Astrocyte of the cerebellum (primary cell): ENCODE measurements around the gene OR2A2.

ENCODE experiments used
- DNase-seq: peaks from one replicate; pipeline ENCODE4 v3.0.0-alpha.2; 2011; ENCODE audit warnings: low read depth
- H3K4me3 ChIP-seq: 2 replicates; pipeline ENCODE4 v1.5.1; 2011; ENCODE audit warnings: mild to moderate bottlenecking, low read depth, low read length, moderate library complexity
- in situ Hi-C: cut with HindIII; loops from 2 replicates; pipeline ENCODE4 v1.10.0; 2017; ENCODE audit warnings: low sequenced_read_pairs
- TF ChIP-seq, protein P1 (sequence below): IDR thresholded peaks from 2 replicates; pipeline ENCODE4 v1.5.1; 2012; ENCODE audit warnings: low read length, low read depth, moderate library complexity, mild to moderate bottlenecking; ENCODE audit errors: missing control alignments

Gene OR2A2

DNA sequence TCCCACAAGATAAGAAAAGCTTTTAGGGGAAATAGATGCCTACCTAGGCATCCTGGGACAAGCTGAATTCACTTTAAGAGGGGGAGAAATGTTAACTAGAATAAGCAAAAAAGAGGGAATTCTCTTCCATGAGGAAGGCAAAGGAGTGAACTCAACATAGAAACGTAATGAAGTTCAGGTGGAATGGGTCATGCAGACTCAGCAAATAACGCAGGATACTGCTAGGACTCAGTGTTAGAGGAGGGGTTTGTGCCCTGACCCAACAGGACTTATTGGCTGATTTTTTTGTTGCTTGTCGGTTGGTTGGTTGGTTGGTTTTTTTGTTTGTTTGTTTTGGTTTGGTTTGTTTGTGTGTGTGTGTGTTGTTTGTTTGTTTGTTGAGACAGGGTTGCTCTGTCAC is 22.9 kb downstream of the OR2A2 start:
- H3K4me3 ChIP-seq = no peak overlapping the region
- no peak for DNase-seq
- TF ChIP-seq, protein P1, sequence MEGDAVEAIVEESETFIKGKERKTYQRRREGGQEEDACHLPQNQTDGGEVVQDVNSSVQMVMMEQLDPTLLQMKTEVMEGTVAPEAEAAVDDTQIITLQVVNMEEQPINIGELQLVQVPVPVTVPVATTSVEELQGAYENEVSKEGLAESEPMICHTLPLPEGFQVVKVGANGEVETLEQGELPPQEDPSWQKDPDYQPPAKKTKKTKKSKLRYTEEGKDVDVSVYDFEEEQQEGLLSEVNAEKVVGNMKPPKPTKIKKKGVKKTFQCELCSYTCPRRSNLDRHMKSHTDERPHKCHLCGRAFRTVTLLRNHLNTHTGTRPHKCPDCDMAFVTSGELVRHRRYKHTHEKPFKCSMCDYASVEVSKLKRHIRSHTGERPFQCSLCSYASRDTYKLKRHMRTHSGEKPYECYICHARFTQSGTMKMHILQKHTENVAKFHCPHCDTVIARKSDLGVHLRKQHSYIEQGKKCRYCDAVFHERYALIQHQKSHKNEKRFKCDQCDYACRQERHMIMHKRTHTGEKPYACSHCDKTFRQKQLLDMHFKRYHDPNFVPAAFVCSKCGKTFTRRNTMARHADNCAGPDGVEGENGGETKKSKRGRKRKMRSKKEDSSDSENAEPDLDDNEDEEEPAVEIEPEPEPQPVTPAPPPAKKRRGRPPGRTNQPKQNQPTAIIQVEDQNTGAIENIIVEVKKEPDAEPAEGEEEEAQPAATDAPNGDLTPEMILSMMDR = no peak
- in situ Hi-C loops = no loop called here

DNA sequence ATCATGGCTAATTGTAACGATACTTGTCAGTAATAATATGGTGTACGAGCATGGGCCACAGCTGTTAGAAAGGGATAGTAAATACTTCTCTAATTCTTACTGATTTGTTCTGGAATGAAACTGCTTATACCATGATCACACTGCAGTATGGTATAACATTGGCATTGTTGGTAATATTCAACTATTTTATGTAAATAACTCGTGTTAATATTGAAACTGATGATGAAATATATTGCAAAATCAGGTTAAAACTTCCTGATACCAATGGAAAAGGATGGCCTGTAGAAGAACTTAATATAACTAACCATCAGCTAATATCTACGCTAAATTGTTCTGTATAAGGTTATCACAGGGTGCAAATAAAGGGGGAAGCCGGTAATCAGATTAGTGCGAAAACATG is 23.9 kb downstream of the OR2A2 start:
- in situ Hi-C loops = no loop called here
- no peak for DNase-seq

DNA sequence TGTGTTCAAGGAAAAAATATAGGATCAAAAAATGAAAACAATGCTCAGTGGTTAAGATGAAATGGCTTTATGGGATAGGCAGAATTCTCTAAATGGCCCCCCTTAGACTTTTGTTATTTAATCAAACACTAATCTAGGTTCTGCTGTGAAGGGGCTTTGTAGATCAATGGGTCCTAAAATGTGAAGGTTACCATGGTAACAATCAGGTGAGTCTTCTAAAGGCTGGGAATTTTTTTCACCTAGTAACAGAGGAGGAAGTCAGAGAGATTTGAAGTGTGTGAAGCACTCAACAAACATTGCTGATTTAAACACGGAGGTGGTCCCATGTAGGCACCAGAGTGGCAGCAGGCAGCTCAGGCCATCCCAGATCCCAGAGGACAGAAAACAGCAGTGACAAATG is 24.7 kb downstream of the OR2A2 start:
- TF ChIP-seq, protein P1 = no peak
- no peak overlapping the region for H3K4me3 ChIP-seq
- DNase-seq = no peak
- in situ Hi-C loops = no loop called here

More for the DNA sequence above, 23.9 kb downstream of the OR2A2 start:
- no peak overlapping the region for H3K4me3 ChIP-seq
- TF ChIP-seq, protein P1 = no peak

DNA sequence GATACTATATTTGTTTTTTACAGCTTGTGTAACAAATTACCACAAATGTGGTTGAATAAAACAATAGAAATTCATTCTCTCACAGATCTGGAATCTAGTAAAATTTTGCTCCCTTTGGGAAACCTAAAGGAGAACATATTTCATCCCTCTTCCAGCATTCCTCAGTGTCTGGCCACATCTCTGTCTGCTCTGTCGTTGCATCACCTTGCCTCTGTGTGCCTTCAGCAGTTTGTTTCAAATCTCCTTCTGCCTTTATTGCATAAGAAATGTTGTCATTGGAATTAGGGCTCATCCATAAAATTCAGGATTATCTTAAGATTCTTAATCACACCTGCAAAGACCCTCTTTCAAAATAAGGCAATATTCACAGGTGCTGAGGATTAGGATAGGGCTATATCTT is 28.1 kb downstream of the OR2A2 start:
- TF ChIP-seq, protein P1 = no peak
- in situ Hi-C loops = no loop called here

DNA sequence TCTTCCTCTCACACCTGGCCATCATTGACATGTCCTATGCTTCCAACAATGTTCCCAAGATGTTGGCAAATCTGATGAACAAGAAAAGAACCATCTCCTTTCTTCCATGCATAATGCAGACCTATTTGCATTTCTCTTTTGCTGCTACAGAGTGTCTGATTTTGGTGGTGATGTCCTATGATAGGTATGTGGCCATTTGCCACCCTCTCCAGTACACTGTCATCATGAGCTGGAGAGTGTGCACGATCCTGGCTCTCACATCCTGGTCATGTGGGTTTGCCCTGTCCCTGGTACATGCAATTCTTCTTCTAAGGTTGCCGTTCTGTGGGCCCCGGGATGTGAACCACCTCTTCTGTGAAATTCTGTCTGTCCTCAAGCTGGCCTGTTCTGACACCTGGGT is 32.8 kb downstream of the OR2A2 start:
- TF ChIP-seq, protein P1 = no peak
- DNase-seq = no peak
- in situ Hi-C loops = no loop called here
- H3K4me3 ChIP-seq = no peak overlapping the region

More for the DNA sequence above, 28.1 kb downstream of the OR2A2 start:
- DNase-seq = no peak
- no peak overlapping the region for H3K4me3 ChIP-seq

DNA sequence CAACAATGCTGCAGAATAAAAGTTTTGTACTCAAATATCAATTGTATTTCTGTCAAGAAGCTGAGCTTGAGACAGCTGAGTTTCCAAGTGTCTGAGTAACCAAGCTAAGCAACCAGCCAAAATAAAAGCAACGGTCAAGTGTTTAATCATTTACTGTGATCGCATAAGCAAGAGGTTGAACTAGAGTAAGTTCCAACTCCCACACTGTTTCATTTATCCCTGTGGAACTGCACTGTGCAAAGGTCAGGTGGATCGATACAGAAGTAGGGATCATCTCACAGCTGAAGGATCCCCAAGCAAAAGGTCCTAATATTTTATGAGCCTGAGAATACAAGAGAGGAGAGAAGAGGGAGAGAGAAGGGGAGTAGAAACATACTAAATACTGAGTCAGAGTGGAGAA is 35.0 kb downstream of the OR2A2 start:
- no peak overlapping the region for H3K4me3 ChIP-seq
- no peak for DNase-seq
- TF ChIP-seq, protein P1 = no peak
- in situ Hi-C loops = no loop called here
